Left ventricle myocardium superior (tissue), 1 donor: ENCODE data around the gene PSMB5. TPM values are rescaled to one million over a fixed set of nuclear protein-coding genes. Genes with fewer than 3 reads are reported as not detected.
A peak's percentile ranks its signal among the peaks of the same experiment; 100 is the strongest.

Experiments used
- ATAC-seq: fragments of 200-7000 bp; cut with Tn5 transposase; one replicate; pipeline ENCODE4 v1.9.1; 2020; ENCODE audit warnings: mild to moderate bottlenecking, moderate library complexity
- DNase-seq: peaks from one replicate; pipeline ENCODE4 v3.0.0-alpha.2; 2020
- intact Hi-C: fragments of 100-400 bp; cut with micrococcal nuclease; formaldehyde crosslinking; loops from one replicate; pipeline ENCODE4 v1.11.0; 2022
- long read RNA-seq: library from polyadenylated mRNA; unstranded; transcript quantifications from one replicate; pipeline ENCODE4 v2.0.0, GENCODE V29; 2021
- total RNA-seq: library from RNA; stranded (reverse); fragmentation: NEBNext Ultra II Directional; extraction: Animal tissue kit (Norgen Biotek cat#: 25700); gene quantifications from one replicate; pipeline ENCODE4 v1.2.1, GENCODE V29; 2021
- donor health status: DM: no; HTN: yes; CAD: no; lungs with severe emphysema.

PSMB5 gene
- total RNA-seq = 111 TPM
- long read RNA-seq, transcript PSMB5-202 (3 exons, 1,294 nt) = major isoform, 168 of 180 reads
- long read RNA-seq, transcript PSMB5-205 (4 exons, 1,117 nt) = minor isoform, 5 of 180 reads
- long read RNA-seq, partial matches to known transcripts = 2 of 180 reads
- long read RNA-seq, other reads (novel, unspliced or antisense) = 2 of 180 reads

- ATAC-seq = peak; percentile 98
- intact Hi-C loops = no loop called here
- peak; percentile 91 for DNase-seq
Observed at GRCh38 chr14:23034498-23035302, at the start of gene PSMB5. Gene PSMB5, minus strand, starts transcription at chr14:23034900. Its CDS starts 19 bp downstream, at chr14:23034881.

- intact Hi-C loops = no loop called here
- ATAC-seq (no peak), DNase-seq (no peak)
Observed at GRCh38 chr14:23080474-23080873, 45.8 kb upstream of the PSMB5 start.

DNA sequence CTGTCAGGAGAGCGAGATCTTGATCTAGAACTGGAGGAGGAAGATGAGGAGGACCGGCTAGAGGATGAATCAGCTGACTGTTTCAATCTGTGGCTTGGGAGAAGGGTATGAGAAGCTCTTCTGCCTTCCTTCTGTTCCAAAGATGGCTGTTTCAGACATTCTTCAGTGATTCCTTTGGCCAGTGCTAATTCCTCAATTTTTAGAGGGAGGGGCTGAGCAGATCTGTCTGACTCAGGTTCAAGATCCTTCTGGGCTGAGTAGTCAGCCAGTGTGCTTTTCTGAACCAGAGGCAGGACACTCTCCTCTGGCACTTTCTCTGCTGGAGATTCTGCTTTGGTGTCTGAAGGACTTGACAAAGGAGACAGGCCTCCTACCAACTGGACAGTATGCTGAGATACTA, 45.0 kb upstream of the PSMB5 start:
- ATAC-seq (no peak), DNase-seq (no peak)
- intact Hi-C loops = no loop called here

DNA sequence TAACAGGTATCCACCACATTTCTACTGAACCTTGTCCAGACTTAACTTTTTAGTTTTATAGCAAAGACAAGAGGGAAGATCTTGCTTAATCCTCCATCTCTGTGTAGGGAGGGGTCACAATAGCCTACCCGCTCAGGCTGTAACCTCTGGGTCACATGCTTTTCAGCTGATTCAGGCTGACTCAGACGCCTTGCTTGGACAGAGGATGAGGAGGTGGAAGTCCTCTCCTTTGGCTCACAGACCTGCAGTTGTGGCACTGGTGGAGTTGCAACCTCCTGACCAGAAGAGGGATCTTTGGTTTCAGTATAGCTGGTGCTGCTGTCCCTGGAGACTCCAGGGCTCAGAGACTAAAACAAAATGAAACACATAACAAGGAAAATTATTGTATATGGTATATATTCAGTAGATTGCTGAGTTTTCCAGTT, 44.0 kb upstream of the PSMB5 start:
- ATAC-seq (peak; percentile 87), DNase-seq (no peak)
- intact Hi-C loops = no loop called here

- no peak for ATAC-seq
- no peak for DNase-seq
- intact Hi-C loops = no loop called here
Observed at GRCh38 chr14:23077962-23078361, 43.3 kb upstream of the PSMB5 start.

GRCh38 chr14:23076785-23077408, 42.2 kb upstream of the PSMB5 start:
- DNase-seq (no peak), ATAC-seq (peak; percentile 9)
- intact Hi-C loops = no loop called here

DNA sequence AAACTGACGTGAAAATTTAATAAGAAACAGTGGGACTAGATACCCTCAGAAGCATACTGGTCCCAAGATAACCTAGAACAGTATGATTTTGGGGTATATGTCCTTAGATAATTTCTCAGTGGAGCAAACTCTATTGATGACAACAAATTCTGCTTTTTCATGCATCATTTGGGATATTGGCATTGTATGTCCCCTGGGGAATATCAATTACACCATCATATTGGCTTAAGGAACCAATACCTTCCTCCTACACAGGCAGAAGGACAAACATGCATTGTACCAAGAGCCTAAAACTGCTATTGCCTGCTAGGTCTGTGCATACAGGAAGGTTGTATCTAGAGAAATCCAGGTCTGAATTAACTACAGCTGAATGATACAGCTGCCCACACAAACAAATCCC, 40.2 kb upstream of the PSMB5 start:
- ATAC-seq = no peak
- DNase-seq = no peak
- intact Hi-C loops = no loop called here

DNA sequence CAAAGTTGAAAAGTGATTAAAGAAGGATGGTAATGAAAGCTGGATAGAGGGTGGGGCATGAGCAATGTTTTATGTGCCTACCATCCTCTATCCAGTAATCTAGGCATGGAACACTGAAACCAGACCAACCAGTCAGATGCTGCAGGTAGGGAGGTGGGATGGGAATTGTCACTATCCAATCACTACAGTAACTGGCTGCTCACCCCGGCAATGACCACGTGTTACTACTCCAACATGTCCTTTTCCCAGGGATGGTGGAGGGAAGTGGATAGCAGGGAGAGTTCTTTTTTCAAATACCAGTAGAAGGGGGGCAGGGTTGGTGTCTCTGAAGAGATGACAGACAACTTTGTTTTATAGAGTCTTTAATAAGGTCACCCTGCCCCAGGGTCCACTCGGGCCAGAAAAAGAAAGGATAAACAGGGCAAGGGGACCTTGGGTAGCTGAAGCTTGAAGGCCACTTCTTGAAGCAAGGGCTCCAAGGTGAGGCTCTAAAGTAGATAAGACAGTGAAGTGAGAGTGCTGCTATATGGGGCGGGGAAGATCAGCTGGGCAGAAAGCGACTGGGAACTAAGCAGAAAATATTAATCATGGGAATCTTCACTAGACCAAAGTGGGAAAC, 37.3 kb upstream of the PSMB5 start:
- intact Hi-C loops = no loop called here
- DNase-seq = no peak
- peak; percentile 28 for ATAC-seq

DNA sequence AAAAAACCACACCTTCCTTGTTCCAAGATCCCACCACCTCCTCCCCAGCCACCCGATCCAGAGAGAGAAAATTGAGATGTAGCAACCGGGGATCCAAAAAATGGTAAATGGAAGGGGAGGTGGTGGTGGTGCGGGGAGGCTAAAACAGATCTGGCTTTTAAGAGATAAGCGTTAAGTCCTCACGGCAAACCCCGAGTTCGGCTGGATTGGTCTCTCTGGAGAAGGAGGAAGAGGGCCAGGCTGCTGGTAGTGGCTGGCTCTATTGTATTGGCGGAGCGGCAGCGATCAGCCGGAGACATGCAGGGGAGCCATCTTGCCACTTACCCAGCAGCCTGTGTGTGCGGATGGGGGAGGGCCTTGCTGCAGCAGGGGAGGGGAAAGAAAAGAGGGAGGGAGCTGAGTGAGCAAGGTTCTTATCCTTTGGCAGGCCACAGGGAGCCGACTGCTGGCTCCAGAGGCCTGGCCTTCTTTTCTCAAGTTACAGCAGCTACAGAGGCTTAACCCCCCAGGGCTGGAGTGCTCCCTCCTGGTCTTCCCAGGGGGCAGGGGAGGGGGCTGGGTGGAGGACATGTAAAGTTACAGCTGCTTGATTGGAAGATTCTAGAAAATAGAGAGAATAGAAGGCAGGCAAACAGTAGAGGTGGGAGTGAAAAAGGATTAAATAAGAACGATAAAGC, 36.7 kb upstream of the PSMB5 start:
- intact Hi-C loops = no loop called here
- DNase-seq = peak; percentile 85
- peak; percentile 92 for ATAC-seq

GRCh38 chr14:23070262-23071129, 35.8 kb upstream of the PSMB5 start:
- DNase-seq (no peak), ATAC-seq (no peak)
- intact Hi-C loops = no loop called here

DNA sequence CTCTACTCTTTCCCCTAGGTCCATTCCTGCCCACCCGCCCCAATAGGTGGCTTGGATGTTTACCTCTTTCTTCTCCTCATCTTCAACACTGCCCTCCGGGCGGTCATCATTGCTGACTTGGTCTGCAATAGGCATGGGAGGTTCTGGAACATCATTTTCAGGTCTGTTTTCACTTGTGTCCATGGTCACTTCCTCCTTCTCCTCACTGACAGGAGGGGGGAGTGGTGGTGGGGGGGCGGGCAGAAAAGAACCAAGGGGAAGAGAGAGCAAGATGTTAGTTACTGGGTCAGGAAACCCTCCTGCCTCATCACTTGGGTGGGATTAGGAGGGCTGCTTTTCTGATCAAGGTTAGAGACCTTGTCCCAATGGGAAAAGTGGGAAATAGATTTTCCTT, 34.7 kb upstream of the PSMB5 start:
- no peak for DNase-seq
- intact Hi-C loops = no loop called here
- no peak for ATAC-seq

- peak; percentile 70 for DNase-seq
- peak; percentile 64 for ATAC-seq
- intact Hi-C loops = no loop called here
Observed at GRCh38 chr14:23068789-23069412, 34.2 kb upstream of the PSMB5 start.

GRCh38 chr14:23067847-23068788, 33.4 kb upstream of the PSMB5 start:
- DNase-seq (no peak), ATAC-seq (no peak)
- intact Hi-C loops = no loop called here

- DNase-seq (no peak), ATAC-seq (no peak)
- intact Hi-C loops = no loop called here
Observed at GRCh38 chr14:23066855-23067744, 32.4 kb upstream of the PSMB5 start.

DNA sequence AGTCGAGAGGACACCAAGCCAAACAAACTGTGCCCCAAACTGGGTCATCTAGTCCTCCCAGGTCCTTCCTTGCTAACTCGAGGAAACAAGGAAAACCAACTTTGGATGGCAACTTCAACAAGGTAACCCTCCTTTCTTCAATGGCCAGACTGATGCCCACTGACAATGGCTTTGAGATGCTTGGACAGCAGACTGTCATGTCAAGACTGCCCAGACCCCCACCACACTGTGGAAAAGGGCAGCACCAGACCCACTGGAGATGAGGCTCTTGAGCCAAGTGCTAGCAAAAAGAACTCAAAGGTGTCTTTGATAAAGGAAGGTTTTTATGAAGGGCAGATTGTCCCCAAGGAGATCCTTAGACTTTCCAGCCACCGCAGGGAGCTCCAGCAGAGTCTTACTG, 31.7 kb upstream of the PSMB5 start:
- ATAC-seq = no peak
- intact Hi-C loops = no loop called here
- DNase-seq = no peak

GRCh38 chr14:23063601-23064000, 28.9 kb upstream of the PSMB5 start:
- DNase-seq = no peak
- intact Hi-C loops = no loop called here
- ATAC-seq = no peak
